ENCODE measurements around the gene ALAD.

ALAD gene

GRCh38 chr9:113343732-113344231 is 57.3 kb downstream of the ALAD start:
- DNase-seq = peak; percentile 90 to 93

GRCh38 chr9:113341712-113342410 is 59.2 kb downstream of the ALAD start:
- peak in 1 of 2 experiments; percentile 22 for DNase-seq

- peak; percentile 85 to 86 for DNase-seq
Measured at GRCh38 chr9:113340011-113340699, 60.9 kb downstream of the ALAD start, which contains the start of gene WDR31. WDR31 (minus strand) TSS chr9:113340275; CDS start chr9:113332022, 8,253 bp downstream.

GRCh38 chr9:113337714-113338113 is 63.4 kb downstream of the ALAD start:
- DNase-seq = no peak

Data from SHP77 (cell line).